AML-193 (cell line): ENCODE measurements around the gene WBP11.
"Not testable (repeated sequence)": the region's sequence is repeated elsewhere in the genome, so short reads cannot be mapped to it uniquely, and the experiment has no call there.

ENCODE experiments used
- DNase-seq, 2 experiments: peaks; one replicate each; lab custom pipeline; 2025; lab: John Stamatoyannopoulos, UW

WBP11 gene

GRCh38 chr12:14771651-14772137 is 31.6 kb downstream of the WBP11 start:
- DNase-seq = peak; percentile 33 to 42

- DNase-seq = peak; percentile 52 to 54
Measured at GRCh38 chr12:14770496-14771461, 32.5 kb downstream of the WBP11 start.

GRCh38 chr12:14769969-14770495 is 33.2 kb downstream of the WBP11 start:
- DNase-seq = peak; percentile 55 to 58

GRCh38 chr12:14769466-14769968 is 33.8 kb downstream of the WBP11 start:
- peak; percentile 30 to 34 for DNase-seq

- no peak for DNase-seq
Measured at GRCh38 chr12:14768823-14769405, 34.4 kb downstream of the WBP11 start.

GRCh38 chr12:14767617-14768016 is 35.7 kb downstream of the WBP11 start:
- DNase-seq = no peak

GRCh38 chr12:14766649-14767215 is 36.5 kb downstream of the WBP11 start:
- no peak for DNase-seq

GRCh38 chr12:14766020-14766419 is 37.3 kb downstream of the WBP11 start:
- not testable (repeated sequence) for DNase-seq

- no peak for DNase-seq
Measured at GRCh38 chr12:14765398-14765797, 37.9 kb downstream of the WBP11 start.

GRCh38 chr12:14759711-14760280 is 43.5 kb downstream of the WBP11 start:
- not testable (repeated sequence) for DNase-seq

- DNase-seq = no peak
Measured at GRCh38 chr12:14756334-14757143, 46.7 kb downstream of the WBP11 start.

GRCh38 chr12:14751986-14752385 is 51.3 kb downstream of the WBP11 start:
- DNase-seq = no peak

- DNase-seq = no peak
Measured at GRCh38 chr12:14743061-14743460, 60.2 kb downstream of the WBP11 start.

- no peak for DNase-seq
Measured at GRCh38 chr12:14741942-14742341, 61.3 kb downstream of the WBP11 start.

GRCh38 chr12:14741153-14741552 is 62.1 kb downstream of the WBP11 start:
- DNase-seq = no peak

GRCh38 chr12:14736441-14736840 is 66.8 kb downstream of the WBP11 start:
- not testable (repeated sequence) for DNase-seq
